GM12864 (cell line): ENCODE results near the gene RETREG1.
A peak's percentile ranks its signal among the peaks of the same experiment; 100 is the strongest.

Source experiments
- DNase-seq: peaks from one replicate; pipeline ENCODE4 v3.0.0-alpha.2; 2011; ENCODE audit warnings: low read depth
- H3K4me3 ChIP-seq: 2 replicates; pipeline ENCODE4 v1.5.1; 2011; ENCODE audit warnings: mild to moderate bottlenecking, low read depth, low read length, control low read depth
- CTCF ChIP-seq: IDR thresholded peaks from 2 replicates; pipeline ENCODE4 v1.5.1; 2011; ENCODE audit warnings: low read depth, mild to moderate bottlenecking, moderate library complexity, low read length, control low read depth, inconsistent platforms; ENCODE audit errors: missing control alignments

Gene RETREG1

GRCh38 chr5:16467363-16468219 is 149.2 kb downstream of the RETREG1 start:
- H3K4me3 ChIP-seq: peak overlapping the region; percentile 92
- DNase-seq: peak; percentile 72
- no peak for TF ChIP-seq CTCF

GRCh38 chr5:16465544-16466432 is 151.0 kb downstream of the RETREG1 start, which contains the start of gene ZNF622:
Gene ZNF622, minus strand, starts transcription at chr5:16465800. Its CDS starts 135 bp downstream, at chr5:16465665.
- H3K4me3 ChIP-seq: peak within 1 kb of the TSS; percentile 92
- TF ChIP-seq CTCF: no peak
- peak; percentile 85 for DNase-seq

- DNase-seq: no peak
- H3K4me3 ChIP-seq: peak overlapping the region; percentile 92
- peak; percentile 15 for TF ChIP-seq CTCF
Measured at GRCh38 chr5:16464664-16465543, 151.9 kb downstream of the RETREG1 start.

GRCh38 chr5:16464231-16464630 is 152.6 kb downstream of the RETREG1 start:
- TF ChIP-seq CTCF: no peak
- no peak for DNase-seq
- H3K4me3 ChIP-seq: peak overlapping the region; percentile 92

- TF ChIP-seq CTCF: no peak
- no peak for DNase-seq
- H3K4me3 ChIP-seq: no peak overlapping the region
Measured at GRCh38 chr5:16461782-16462181, 155.0 kb downstream of the RETREG1 start.

- no peak for DNase-seq
- no peak overlapping the region for H3K4me3 ChIP-seq
- TF ChIP-seq CTCF: no peak
Measured at GRCh38 chr5:16461026-16461425, 155.8 kb downstream of the RETREG1 start.
